ENCODE data around the gene TCF7L1.

Gene TCF7L1

GRCh38 chr2:85213901-85214512, 80.8 kb downstream of the TCF7L1 start:
- no peak overlapping the region for H3K27ac ChIP-seq (replicated peaks)
- no peak overlapping the region for H3K4me3 ChIP-seq (replicated peaks; ENCODE audit: insufficient read depth, low read length)
- TF ChIP-seq, protein P1, sequence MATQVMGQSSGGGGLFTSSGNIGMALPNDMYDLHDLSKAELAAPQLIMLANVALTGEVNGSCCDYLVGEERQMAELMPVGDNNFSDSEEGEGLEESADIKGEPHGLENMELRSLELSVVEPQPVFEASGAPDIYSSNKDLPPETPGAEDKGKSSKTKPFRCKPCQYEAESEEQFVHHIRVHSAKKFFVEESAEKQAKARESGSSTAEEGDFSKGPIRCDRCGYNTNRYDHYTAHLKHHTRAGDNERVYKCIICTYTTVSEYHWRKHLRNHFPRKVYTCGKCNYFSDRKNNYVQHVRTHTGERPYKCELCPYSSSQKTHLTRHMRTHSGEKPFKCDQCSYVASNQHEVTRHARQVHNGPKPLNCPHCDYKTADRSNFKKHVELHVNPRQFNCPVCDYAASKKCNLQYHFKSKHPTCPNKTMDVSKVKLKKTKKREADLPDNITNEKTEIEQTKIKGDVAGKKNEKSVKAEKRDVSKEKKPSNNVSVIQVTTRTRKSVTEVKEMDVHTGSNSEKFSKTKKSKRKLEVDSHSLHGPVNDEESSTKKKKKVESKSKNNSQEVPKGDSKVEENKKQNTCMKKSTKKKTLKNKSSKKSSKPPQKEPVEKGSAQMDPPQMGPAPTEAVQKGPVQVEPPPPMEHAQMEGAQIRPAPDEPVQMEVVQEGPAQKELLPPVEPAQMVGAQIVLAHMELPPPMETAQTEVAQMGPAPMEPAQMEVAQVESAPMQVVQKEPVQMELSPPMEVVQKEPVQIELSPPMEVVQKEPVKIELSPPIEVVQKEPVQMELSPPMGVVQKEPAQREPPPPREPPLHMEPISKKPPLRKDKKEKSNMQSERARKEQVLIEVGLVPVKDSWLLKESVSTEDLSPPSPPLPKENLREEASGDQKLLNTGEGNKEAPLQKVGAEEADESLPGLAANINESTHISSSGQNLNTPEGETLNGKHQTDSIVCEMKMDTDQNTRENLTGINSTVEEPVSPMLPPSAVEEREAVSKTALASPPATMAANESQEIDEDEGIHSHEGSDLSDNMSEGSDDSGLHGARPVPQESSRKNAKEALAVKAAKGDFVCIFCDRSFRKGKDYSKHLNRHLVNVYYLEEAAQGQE (IDR thresholded peaks at IDR 0.05; ENCODE audit: insufficient replicate concordance, low read depth): no peak
- TF ChIP-seq, protein P2, sequence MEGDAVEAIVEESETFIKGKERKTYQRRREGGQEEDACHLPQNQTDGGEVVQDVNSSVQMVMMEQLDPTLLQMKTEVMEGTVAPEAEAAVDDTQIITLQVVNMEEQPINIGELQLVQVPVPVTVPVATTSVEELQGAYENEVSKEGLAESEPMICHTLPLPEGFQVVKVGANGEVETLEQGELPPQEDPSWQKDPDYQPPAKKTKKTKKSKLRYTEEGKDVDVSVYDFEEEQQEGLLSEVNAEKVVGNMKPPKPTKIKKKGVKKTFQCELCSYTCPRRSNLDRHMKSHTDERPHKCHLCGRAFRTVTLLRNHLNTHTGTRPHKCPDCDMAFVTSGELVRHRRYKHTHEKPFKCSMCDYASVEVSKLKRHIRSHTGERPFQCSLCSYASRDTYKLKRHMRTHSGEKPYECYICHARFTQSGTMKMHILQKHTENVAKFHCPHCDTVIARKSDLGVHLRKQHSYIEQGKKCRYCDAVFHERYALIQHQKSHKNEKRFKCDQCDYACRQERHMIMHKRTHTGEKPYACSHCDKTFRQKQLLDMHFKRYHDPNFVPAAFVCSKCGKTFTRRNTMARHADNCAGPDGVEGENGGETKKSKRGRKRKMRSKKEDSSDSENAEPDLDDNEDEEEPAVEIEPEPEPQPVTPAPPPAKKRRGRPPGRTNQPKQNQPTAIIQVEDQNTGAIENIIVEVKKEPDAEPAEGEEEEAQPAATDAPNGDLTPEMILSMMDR (IDR thresholded peaks at IDR 0.05; ENCODE audit: insufficient read depth, low read length): no peak
- TF ChIP-seq GABPA (IDR thresholded peaks at IDR 0.05; ENCODE audit: low read depth) (no peak), SPI1 (IDR thresholded peaks at IDR 0.05; ENCODE audit: borderline replicate concordance, low read depth) (no peak), POLR2AphosphoS5 (IDR thresholded peaks at IDR 0.05; ENCODE audit: low read depth) (no peak)
- peaks cover 16% of the 10 kb centered on the region for H3K27me3 ChIP-seq (ENCODE audit: insufficient read depth, poor library complexity, severe bottlenecking)
- no peak for DNase-seq (ENCODE audit: low read depth in 1 of 2, low spot score in 1 of 2)

DNA sequence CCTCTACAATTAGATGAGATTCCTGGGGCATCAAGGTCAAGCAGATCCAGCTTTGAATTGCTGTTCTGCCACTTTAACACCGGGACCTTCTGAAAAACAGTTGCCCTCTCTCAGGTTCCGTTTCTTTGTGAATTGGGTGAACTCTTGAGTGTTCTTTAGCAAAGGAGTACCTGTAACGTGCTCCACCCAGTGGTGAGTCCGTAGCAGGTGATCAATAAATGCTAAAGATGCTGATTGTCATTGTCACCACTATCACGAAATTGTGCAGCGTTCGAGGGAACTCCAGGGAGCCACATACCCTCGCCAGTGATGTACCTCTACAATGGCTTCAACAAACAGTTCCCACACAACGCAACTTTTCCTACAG, 81.9 kb downstream of the TCF7L1 start:
- no peak overlapping the region for H3K4me3 ChIP-seq (replicated peaks; ENCODE audit: insufficient read depth, low read length)
- no peak overlapping the region for H3K27ac ChIP-seq (replicated peaks)
- H3K27me3 ChIP-seq (ENCODE audit: insufficient read depth, poor library complexity, severe bottlenecking): peaks cover 16% of the 10 kb centered on the region
- TF ChIP-seq GABPA (IDR thresholded peaks at IDR 0.05; ENCODE audit: low read depth) (no peak), POLR2AphosphoS5 (IDR thresholded peaks at IDR 0.05; ENCODE audit: low read depth) (no peak), SPI1 (IDR thresholded peaks at IDR 0.05; ENCODE audit: borderline replicate concordance, low read depth) (no peak)
- TF ChIP-seq, protein P1 (IDR thresholded peaks at IDR 0.05; ENCODE audit: insufficient replicate concordance, low read depth): no peak
- TF ChIP-seq, protein P2 (IDR thresholded peaks at IDR 0.05; ENCODE audit: insufficient read depth, low read length): no peak
- DNase-seq (ENCODE audit: low read depth in 1 of 2, low spot score in 1 of 2): no peak

DNA sequence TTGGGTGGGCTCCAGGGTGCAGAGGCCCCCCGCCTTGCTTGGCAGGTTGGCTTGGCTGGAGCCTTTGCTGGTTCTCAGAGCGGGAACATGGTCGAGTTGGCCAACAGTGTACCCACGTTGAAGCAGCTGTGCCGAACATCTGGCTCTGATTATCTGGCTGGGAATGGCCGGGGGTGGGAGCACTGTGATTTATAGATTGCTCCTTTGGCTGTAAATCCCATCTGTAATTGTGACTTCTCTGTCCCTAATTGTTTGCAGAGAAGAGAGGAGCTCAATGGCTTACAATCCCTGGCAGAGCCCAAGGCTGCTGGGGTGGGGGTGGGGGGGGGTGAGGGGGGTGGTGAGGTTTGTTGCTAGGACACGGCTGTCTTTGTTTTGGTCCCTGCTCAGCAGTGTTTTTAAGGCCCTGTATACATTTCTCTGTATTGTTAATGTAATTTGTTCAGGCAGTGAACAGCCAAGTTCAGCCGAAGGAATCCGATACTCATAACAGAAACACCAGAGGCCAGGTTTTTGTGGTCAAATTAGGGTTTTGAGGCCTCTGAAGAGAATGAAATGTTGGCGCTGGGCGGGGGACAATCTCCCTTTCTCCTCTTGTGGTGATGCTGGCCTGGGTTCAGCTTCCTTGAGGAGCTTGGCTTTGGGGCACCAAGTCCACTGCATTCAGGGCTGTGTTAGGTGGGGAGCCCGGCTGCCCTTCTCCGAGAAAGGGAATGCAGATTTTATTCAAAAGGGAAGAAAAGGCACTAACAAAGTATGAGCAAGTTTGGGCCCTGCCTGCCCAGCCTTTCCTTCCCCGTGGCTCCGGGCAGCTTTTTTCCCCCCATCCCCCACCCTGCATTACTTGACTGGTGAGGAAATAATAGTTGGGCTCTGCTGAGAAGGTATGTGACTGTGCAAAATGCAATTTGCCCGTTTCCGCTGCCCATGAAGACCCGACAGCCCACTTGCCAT, 82.5 kb downstream of the TCF7L1 start:
- DNase-seq (ENCODE audit: low read depth in 1 of 2, low spot score in 1 of 2): no peak
- TF ChIP-seq, protein P1 (IDR thresholded peaks at IDR 0.05; ENCODE audit: insufficient replicate concordance, low read depth): no peak
- no peak for TF ChIP-seq POLR2AphosphoS5 (IDR thresholded peaks at IDR 0.05; ENCODE audit: low read depth)
- TF ChIP-seq GABPA (IDR thresholded peaks at IDR 0.05; ENCODE audit: low read depth): no peak
- no peak for TF ChIP-seq SPI1 (IDR thresholded peaks at IDR 0.05; ENCODE audit: borderline replicate concordance, low read depth)
- TF ChIP-seq, protein P2 (IDR thresholded peaks at IDR 0.05; ENCODE audit: insufficient read depth, low read length): no peak
- Histone ChIP-seq H3K27me3 (ENCODE audit: insufficient read depth, poor library complexity, severe bottlenecking) (peaks cover 16% of the 10 kb centered on the region), H3K4me3 (replicated peaks; ENCODE audit: insufficient read depth, low read length) (no peak overlapping the region), H3K27ac (replicated peaks) (no peak overlapping the region)

All from HL-60 (cell line).